ENCODE results near the gene TMEM131L.

TMEM131L gene

GRCh38 chr4:153479101-153479500, 12.9 kb downstream of the TMEM131L start:
- peak in 2 of 4 experiments; percentile 29 to 39 for DNase-seq

- DNase-seq, result no peak
Observed at GRCh38 chr4:153480704-153481103, 14.5 kb downstream of the TMEM131L start.

GRCh38 chr4:153481478-153481877, 15.3 kb downstream of the TMEM131L start:
- DNase-seq, result no peak

GRCh38 chr4:153483432-153484418, 17.6 kb downstream of the TMEM131L start:
- DNase-seq, result no peak

- DNase-seq, result no peak
Observed at GRCh38 chr4:153485359-153485758, 19.2 kb downstream of the TMEM131L start.

- no peak for DNase-seq
Observed at GRCh38 chr4:153485860-153486259, 19.7 kb downstream of the TMEM131L start.

- no peak for DNase-seq
Observed at GRCh38 chr4:153486281-153487151, 20.4 kb downstream of the TMEM131L start.

GRCh38 chr4:153488006-153488891, 22.1 kb downstream of the TMEM131L start:
- peak; percentile 78 to 92 (median 92) for DNase-seq

- DNase-seq, result no peak
Observed at GRCh38 chr4:153489856-153490558, 23.8 kb downstream of the TMEM131L start.

- DNase-seq, result no peak
Observed at GRCh38 chr4:153490985-153491483, 24.9 kb downstream of the TMEM131L start.

- no peak for DNase-seq
Observed at GRCh38 chr4:153494562-153494961, 28.4 kb downstream of the TMEM131L start.

- DNase-seq, result no peak
Observed at GRCh38 chr4:153495480-153496193, 29.5 kb downstream of the TMEM131L start.

GRCh38 chr4:153497091-153497531, 31.0 kb downstream of the TMEM131L start:
- no peak for DNase-seq

- peak in 1 of 4 experiments; percentile 3 for DNase-seq
Observed at GRCh38 chr4:153497988-153498967, 32.1 kb downstream of the TMEM131L start.

GRCh38 chr4:153499005-153499404, 32.8 kb downstream of the TMEM131L start:
- DNase-seq, result no peak

GRCh38 chr4:153501578-153501977, 35.4 kb downstream of the TMEM131L start:
- no peak for DNase-seq

GRCh38 chr4:153502584-153502983, 36.4 kb downstream of the TMEM131L start:
- DNase-seq, result no peak

GRCh38 chr4:153506341-153507309, 40.5 kb downstream of the TMEM131L start:
- no peak for DNase-seq

All from suppressor macrophage (primary cell).